KOPT-K1 (cell line): ENCODE measurements around the gene NIT1.

Experiments used
- H3K27ac ChIP-seq: fragments of 200-600 bp; sonication (generic); 2 replicates; pipeline ENCODE4 v1.5.1; 2016; ENCODE audit warnings: antibody characterized with exemption, mild to moderate bottlenecking, low read depth, low read length; ENCODE audit not compliant: poor library complexity, severe bottlenecking
- H3K36me3 ChIP-seq: fragments of 200-600 bp; sonication (generic); 2 replicates; pipeline ENCODE4 v1.5.1; 2017; ENCODE audit warnings: antibody characterized with exemption, mild to moderate bottlenecking, low read length, moderate library complexity; ENCODE audit not compliant: insufficient read depth
- H3K9me3 ChIP-seq: fragments of 200-600 bp; sonication (generic); 2 replicates; pipeline ENCODE4 v1.5.1; 2017; ENCODE audit warnings: antibody characterized with exemption, low read length, mild to moderate bottlenecking; ENCODE audit not compliant: insufficient read depth, poor library complexity, severe bottlenecking

NIT1 gene

DNA sequence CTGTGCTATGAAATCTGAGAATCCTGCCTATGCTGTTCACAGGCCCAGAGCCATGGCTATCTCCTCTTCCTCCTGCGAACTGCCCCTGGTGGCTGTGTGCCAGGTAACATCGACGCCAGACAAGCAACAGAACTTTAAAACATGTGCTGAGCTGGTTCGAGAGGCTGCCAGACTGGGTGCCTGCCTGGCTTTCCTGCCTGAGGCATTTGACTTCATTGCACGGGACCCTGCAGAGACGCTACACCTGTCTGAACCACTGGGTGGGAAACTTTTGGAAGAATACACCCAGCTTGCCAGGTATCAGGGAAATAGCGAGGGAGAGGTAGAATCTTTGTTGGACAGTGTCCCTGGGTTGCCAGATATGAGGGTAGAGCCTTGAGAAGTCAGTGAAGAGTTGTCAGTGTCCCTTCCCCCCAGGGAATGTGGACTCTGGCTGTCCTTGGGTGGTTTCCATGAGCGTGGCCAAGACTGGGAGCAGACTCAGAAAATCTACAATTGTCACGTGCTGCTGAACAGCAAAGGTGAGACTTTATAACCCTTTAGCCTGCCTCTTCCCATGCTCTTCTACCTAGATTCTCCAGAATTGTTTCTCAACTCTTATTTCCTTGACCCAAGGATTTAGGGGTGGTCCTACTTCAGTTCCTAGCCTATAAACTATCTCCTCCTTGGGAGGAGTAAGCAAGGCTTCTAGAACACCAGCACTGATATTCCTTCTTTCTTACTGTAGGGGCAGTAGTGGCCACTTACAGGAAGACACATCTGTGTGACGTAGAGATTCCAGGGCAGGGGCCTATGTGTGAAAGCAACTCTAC lies 1.4 kb downstream of the NIT1 start:
- Histone ChIP-seq H3K36me3 (peaks cover 64% of the 10 kb centered on the region), H3K27ac (peak overlapping the region; percentile 85), H3K9me3 (no peaks in the 10 kb centered on the region)

DNA sequence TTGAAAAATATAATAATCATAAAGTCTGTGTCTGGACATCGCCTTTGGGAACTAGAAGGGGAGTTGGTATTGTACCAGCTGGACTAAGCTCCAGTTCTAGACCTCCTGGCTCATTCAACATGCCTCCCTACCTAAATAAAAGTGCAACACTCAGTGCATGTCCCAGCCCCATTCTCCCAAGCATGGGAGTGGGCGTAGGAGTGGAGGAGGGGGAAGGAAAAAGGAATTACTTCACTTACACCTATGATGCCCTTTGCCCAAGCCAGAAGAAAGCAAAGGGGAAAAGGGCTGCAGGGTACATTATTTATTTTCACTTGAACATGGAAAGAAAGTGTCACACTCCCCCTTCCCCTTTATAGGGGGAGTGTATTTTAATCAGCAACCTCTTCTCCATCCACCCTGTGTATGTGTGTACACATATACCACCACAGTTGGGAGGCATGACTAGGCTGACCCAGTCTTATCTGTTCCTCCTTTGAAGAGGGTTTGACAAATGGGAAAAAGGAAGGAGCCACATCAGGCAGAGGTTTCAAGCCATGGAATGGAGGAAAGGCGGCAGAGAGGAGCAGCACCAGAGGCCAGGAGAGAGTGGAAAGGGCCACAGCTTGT lies 3.2 kb downstream of the NIT1 start:
- Histone ChIP-seq H3K36me3 (peaks cover 71% of the 10 kb centered on the region), H3K27ac (no peak overlapping the region), H3K9me3 (no peaks in the 10 kb centered on the region)

GRCh38 chr1:161121834-161122233 lies 3.9 kb downstream of the NIT1 start:
- H3K36me3 ChIP-seq = peaks cover 78% of the 10 kb centered on the region
- no peak overlapping the region for H3K27ac ChIP-seq
- H3K9me3 ChIP-seq = no peaks in the 10 kb centered on the region

- Histone ChIP-seq H3K9me3 (no peaks in the 10 kb centered on the region), H3K36me3 (peaks cover 89% of the 10 kb centered on the region), H3K27ac (no peak overlapping the region)
Observed at GRCh38 chr1:161122967-161123366, 5.1 kb downstream of the NIT1 start.

GRCh38 chr1:161127649-161128048 lies 9.7 kb downstream of the NIT1 start:
- Histone ChIP-seq H3K36me3 (peaks cover 84% of the 10 kb centered on the region), H3K9me3 (no peaks in the 10 kb centered on the region), H3K27ac (no peak overlapping the region)

DNA sequence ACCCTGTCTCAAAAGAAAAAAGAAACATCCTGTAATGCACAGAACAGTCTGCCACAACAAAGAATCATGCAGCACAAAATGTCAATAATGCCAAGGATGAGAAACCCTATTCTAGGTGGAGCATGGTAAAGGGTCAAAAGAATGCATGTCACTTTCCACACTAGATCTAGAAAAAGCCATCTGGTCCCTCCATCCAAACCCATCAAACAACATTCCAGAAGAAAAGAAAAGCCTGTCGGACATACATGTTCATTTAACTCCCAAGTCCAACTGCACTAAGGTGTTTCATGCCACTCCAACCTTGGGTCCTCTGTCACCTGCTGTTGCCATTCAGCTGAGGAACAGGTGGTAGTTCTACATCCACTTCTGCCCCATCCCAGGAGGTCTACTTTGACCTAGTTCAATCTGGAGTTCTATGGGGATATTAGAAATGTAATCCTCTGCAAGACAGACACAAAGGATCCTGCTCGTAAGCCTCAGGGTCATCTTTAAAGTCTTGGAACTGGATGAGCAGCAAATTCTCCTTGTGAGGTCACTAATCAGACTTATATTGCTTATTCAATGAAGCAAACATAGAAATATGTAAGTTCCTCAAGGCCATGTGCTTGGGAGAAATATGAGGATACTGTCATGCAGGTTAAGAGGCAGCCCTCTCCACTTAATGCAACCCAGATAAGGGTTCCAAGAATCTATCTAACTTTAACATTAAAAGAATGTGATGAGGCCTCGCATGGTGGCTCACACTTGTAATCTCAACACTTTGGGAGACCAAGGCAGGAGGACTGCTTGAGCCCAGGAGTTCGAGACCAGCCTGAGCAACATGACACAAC lies 10.9 kb downstream of the NIT1 start:
- H3K36me3 ChIP-seq = peaks cover 72% of the 10 kb centered on the region
- no peak overlapping the region for H3K27ac ChIP-seq
- H3K9me3 ChIP-seq = no peaks in the 10 kb centered on the region

DNA sequence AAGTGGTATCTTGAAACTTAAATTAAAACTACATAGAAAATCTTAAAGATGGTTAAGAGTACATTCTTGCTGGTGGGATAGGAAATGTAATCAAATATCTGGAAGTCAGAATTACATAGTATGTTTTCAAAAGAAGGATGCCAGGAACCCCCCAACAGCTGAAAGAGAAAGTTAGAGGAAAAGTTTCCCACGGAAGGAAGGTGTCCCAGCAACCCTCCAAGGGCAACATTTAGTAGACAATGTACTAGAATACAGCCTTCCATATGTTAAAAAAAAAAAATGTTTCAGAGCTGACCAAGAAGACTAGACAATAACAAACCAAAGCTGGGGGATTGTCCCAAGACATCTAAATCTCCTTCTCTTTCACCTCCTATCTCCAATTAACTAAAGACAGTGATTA lies 12.4 kb downstream of the NIT1 start:
- Histone ChIP-seq H3K9me3 (no peaks in the 10 kb centered on the region), H3K27ac (no peak overlapping the region), H3K36me3 (peaks cover 57% of the 10 kb centered on the region)

- Histone ChIP-seq H3K27ac (peak overlapping the region; percentile 77), H3K36me3 (peaks cover 43% of the 10 kb centered on the region), H3K9me3 (no peaks in the 10 kb centered on the region)
Observed at GRCh38 chr1:161131523-161132409, 13.9 kb downstream of the NIT1 start.

GRCh38 chr1:161132410-161133219 lies 14.7 kb downstream of the NIT1 start, which contains the start of gene DEDD:
Gene DEDD (minus strand): TSS chr1:161132667. CDS start chr1:161124462, 8,205 bp downstream.
- Histone ChIP-seq H3K36me3 (peaks cover 42% of the 10 kb centered on the region), H3K27ac (peak within 1 kb of the TSS; percentile 77), H3K9me3 (no peaks in the 10 kb centered on the region)

GRCh38 chr1:161133220-161133740 lies 15.4 kb downstream of the NIT1 start:
- H3K36me3 ChIP-seq = peaks cover 35% of the 10 kb centered on the region
- no peaks in the 10 kb centered on the region for H3K9me3 ChIP-seq
- peak overlapping the region; percentile 77 for H3K27ac ChIP-seq

GRCh38 chr1:161137881-161138280 lies 20.0 kb downstream of the NIT1 start:
- peaks cover 8% of the 10 kb centered on the region; the same call in 1 of the 2 replicates for H3K36me3 ChIP-seq
- H3K9me3 ChIP-seq = no peaks in the 10 kb centered on the region
- no peak overlapping the region for H3K27ac ChIP-seq

DNA sequence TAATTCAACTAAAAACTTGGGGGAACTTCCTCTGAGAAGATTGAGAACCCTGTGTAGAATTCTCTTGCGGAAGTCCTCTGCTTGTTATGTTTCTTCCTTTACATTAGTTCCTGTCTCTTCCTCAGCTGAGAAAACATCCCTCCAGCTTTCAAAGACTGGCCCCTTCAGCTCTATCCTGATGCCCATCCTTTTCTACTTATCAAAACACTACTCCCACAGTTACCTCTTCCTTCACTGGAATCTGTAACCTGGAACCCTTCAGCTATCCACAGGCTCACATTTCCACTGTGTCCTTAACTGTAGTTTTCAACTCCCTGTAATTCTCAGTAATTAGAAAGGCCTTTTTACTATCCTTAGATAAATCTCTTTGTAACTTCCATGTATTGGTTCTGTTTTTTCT lies 20.5 kb downstream of the NIT1 start:
- H3K27ac ChIP-seq = no peak overlapping the region
- H3K9me3 ChIP-seq = no peaks in the 10 kb centered on the region
- H3K36me3 ChIP-seq = peaks cover 8% of the 10 kb centered on the region; the same call in 1 of the 2 replicates

GRCh38 chr1:161139766-161140165 lies 21.9 kb downstream of the NIT1 start:
- H3K9me3 ChIP-seq = no peaks in the 10 kb centered on the region
- H3K36me3 ChIP-seq = peaks cover 8% of the 10 kb centered on the region; the same call in 1 of the 2 replicates
- no peak overlapping the region for H3K27ac ChIP-seq
